Suprapubic skin (tissue), 4 donors: Measurements from ENCODE around the gene CCSER2.

Experiments
- CTCF ChIP-seq, 2 donors: fragments of 200-600 bp in 1 of 2; fragments of 450-650 bp in 1 of 2; sonication (generic) in 1 of 2; IDR thresholded peaks; one replicate each; pipeline ENCODE4 v1.5.1; 2016 to 2019; ENCODE audit warnings: antibody characterized with exemption in 2 of 2, mild to moderate bottlenecking in 1 of 2, moderate library complexity in 1 of 2
- EP300 ChIP-seq: sonication (generic); formaldehyde crosslinking; IDR thresholded peaks from one replicate; pipeline ENCODE4 v1.6.1; 2017; ENCODE audit warnings: antibody characterized with exemption
- POLR2A ChIP-seq, 2 donors: fragments of 450-650 bp; IDR thresholded peaks; one replicate each; pipeline ENCODE4 v1.6.1; 2017; ENCODE audit warnings: antibody characterized with exemption in 2 of 2, mild to moderate bottlenecking in 2 of 2, moderate library complexity in 2 of 2
- POLR2AphosphoS5 ChIP-seq, 3 donors: sonication (generic); formaldehyde crosslinking; IDR thresholded peaks; one replicate each; pipeline ENCODE4 v1.6.1; 2017; ENCODE audit warnings: antibody characterized with exemption in 3 of 3

GRCh38 chr10:84308021-84308420 is 20.4 kb upstream of the CCSER2 start:
- TF ChIP-seq CTCF (IDR thresholded peaks at IDR 0.05) (no peak), POLR2A (IDR thresholded peaks at IDR 0.05) (no peak), POLR2AphosphoS5 (IDR thresholded peaks at IDR 0.05) (no peak), EP300 (no peak)
